Left lung (tissue), 10 donors: ENCODE results near the gene WDR46. TPM values are rescaled to one million over a fixed set of nuclear protein-coding genes. Genes with fewer than 3 reads are reported as not detected.

Source experiments
- ATAC-seq: fragments of 200-7000 bp; cut with Tn5 transposase; one replicate; pipeline ENCODE4 v1.9.1; 2020; ENCODE audit warnings: moderate library complexity
- DNase-seq, 4 donors: peaks; one replicate each; pipeline ENCODE4 v3.0.0-alpha.2; 2013 to 2020
- H3K27ac ChIP-seq, 2 donors: fragments of 200-600 bp; sonication (generic) in 1 of 2; one replicate each; pipeline versions ENCODE4 v1.5.0 to v1.8.0; 2020 to 2021
- H3K27me3 ChIP-seq, 2 donors: fragments of 200-600 bp; sonication (generic) in 1 of 2; one replicate each; pipeline versions ENCODE4 v1.5.0 to v1.8.0; 2020 to 2021
- H3K36me3 ChIP-seq, 2 donors: fragments of 200-600 bp; sonication (generic) in 1 of 2; one replicate each; pipeline versions ENCODE4 v1.5.0 to v1.8.0; 2020 to 2021
- H3K4me1 ChIP-seq, 2 donors: fragments of 200-600 bp; one replicate each; pipeline ENCODE4 v1.8.0; 2021
- H3K4me3 ChIP-seq, 2 donors: fragments of 200-600 bp; sonication (generic) in 1 of 2; one replicate each; pipeline versions ENCODE4 v1.5.0 to v1.8.0; 2020 to 2021; ENCODE audit warnings: mild to moderate bottlenecking in 1 of 2
- H3K9me3 ChIP-seq, 2 donors: fragments of 200-600 bp; sonication (generic) in 1 of 2; one replicate each; pipeline versions ENCODE4 v1.5.0 to v1.8.0; 2020 to 2021
- intact Hi-C, 2 donors: fragments of 100-400 bp; cut with DNase I; formaldehyde crosslinking; loops; one replicate each; pipeline versions ENCODE4 v1.11.2 to v1.14.2; 2022
- polyA plus RNA-seq, 6 donors: library from polyadenylated mRNA; unstranded; fragments of 120-200 nt; gene quantifications; one replicate each; pipeline ENCODE4 v1.2.1, GENCODE V29; 2013; ENCODE audit not compliant: insufficient read length in 6 of 6
- total RNA-seq, 2 donors: library from RNA; stranded (reverse); fragmentation: NEBNext Ultra II Directional; extraction: Animal tissue kit (Norgen Biotek cat#: 25700); gene quantifications; one replicate each; pipeline ENCODE4 v1.2.1, GENCODE V29; 2021
- TF ChIP-seq, protein P1 (sequence below), 2 donors: fragments of 200-600 bp; sonication (generic) in 1 of 2; IDR thresholded peaks; one replicate each; pipeline versions ENCODE4 v1.5.0 to v1.8.0; 2021; ENCODE audit warnings: antibody characterized with exemption in 2 of 2
- donor health status: DM: no; HTN: yes; CAD: no.
- donor health status: DM: no; HTN: no; CAD: no.

The WDR46 gene
- total and polyA plus RNA-seq, 8 donors, result 26.6 to 89.8 (median 64.2) TPM

DNA sequence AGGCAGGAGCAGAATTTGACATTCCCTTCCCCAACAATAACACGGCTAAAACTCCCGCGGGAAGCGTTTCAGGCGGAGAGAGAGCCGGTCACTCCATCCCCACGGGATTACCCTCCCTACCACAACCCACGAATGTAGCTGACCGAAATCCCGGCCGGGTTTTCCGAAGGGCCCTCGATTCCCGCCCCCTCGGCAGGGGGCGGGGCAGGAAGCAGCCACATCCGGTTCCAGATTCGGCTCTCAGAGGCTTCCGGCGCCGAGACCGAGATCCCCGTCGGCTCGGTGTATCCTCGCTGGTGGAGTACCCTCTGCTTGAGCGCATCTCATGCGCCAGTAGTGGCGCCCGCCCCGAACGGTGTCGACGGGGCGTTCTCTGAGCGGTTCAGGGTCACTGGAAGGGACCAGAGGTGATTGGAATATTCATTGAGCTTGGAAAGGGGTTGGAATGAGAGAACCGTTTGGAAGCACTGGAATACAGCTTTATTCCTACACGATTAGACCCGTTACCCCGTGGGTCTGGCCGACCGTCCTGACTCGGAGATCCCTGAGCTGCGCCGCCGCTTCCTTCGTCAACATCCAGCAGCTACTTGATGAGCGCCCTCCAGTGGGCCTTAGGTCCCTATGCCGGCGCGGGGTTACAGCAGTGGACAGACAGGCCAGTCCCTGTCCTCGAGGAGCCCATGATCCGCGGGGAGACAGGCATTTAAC lies 10.4 kb upstream of the WDR46 start:
- intact Hi-C loops, result no loop called here
- ATAC-seq, result peak; percentile 77
- no peaks in the 10 kb centered on the region for H3K9me3 ChIP-seq
- no peaks in the 10 kb centered on the region for H3K27me3 ChIP-seq
- peak overlapping the region; percentile 97 for H3K27ac ChIP-seq
- DNase-seq, result peak; percentile 88 to 95 (median 92)
- TF ChIP-seq, protein P1, sequence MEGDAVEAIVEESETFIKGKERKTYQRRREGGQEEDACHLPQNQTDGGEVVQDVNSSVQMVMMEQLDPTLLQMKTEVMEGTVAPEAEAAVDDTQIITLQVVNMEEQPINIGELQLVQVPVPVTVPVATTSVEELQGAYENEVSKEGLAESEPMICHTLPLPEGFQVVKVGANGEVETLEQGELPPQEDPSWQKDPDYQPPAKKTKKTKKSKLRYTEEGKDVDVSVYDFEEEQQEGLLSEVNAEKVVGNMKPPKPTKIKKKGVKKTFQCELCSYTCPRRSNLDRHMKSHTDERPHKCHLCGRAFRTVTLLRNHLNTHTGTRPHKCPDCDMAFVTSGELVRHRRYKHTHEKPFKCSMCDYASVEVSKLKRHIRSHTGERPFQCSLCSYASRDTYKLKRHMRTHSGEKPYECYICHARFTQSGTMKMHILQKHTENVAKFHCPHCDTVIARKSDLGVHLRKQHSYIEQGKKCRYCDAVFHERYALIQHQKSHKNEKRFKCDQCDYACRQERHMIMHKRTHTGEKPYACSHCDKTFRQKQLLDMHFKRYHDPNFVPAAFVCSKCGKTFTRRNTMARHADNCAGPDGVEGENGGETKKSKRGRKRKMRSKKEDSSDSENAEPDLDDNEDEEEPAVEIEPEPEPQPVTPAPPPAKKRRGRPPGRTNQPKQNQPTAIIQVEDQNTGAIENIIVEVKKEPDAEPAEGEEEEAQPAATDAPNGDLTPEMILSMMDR (IDR thresholded peaks at IDR 0.05), result peak; percentile 54 to 80
- peaks cover 0 to 64% of the 10 kb centered on the region in 2 donors for H3K36me3 ChIP-seq
- peak overlapping the region; percentile 61 to 65 for H3K4me3 ChIP-seq
- H3K4me1 ChIP-seq, result peaks cover 12 to 47% of the 10 kb centered on the region in 2 donors

DNA sequence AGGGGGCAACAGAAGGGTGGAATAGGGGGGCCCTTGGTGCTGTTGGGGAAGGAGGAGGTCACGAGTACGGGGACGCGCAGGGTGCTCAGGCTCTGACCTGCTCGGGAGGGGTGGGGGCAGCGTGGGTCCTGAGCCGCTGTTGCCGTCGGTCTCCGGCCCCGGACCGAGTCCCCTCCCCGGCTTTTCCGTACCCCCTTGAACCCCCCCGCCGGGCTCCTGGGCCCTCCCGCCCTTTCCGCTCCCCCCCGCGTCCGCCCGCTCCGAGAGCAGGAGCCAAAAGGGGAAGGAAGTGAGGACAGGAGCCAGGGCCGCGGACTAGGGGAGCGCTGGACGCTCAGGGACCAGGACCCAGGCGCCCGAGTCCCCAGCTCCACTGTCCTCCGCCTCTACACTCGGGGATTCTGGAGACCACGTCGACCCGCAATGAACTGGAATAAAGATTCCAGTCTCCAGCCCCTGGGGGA lies 9.8 kb upstream of the WDR46 start, which contains the start of gene RGL2:
Gene RGL2, minus strand, starts transcription at position 170 of the 464 bp plus-strand sequence. CDS start 332 bp downstream, outside the sequence.
- peaks cover 12 to 47% of the 10 kb centered on the region in 2 donors for H3K4me1 ChIP-seq
- peaks cover 0 to 64% of the 10 kb centered on the region in 2 donors for H3K36me3 ChIP-seq
- ATAC-seq, result peak; percentile 79
- peak within 1 kb of the TSS; percentile 61 to 65 for H3K4me3 ChIP-seq
- TF ChIP-seq, protein P1 (IDR thresholded peaks at IDR 0.05), result no peak
- intact Hi-C loops, result no loop called here
- peak; percentile 74 to 97 (median 87) for DNase-seq
- no peaks in the 10 kb centered on the region for H3K27me3 ChIP-seq
- H3K27ac ChIP-seq, result peak within 1 kb of the TSS; percentile 97
- H3K9me3 ChIP-seq, result no peaks in the 10 kb centered on the region

GRCh38 chr6:33297956-33298772 lies 9.1 kb upstream of the WDR46 start:
- H3K9me3 ChIP-seq, result no peaks in the 10 kb centered on the region
- H3K4me1 ChIP-seq, result peaks cover 12 to 47% of the 10 kb centered on the region in 2 donors
- DNase-seq (peak; percentile 75 to 86 (median 82)), ATAC-seq (peak; percentile 64)
- no peaks in the 10 kb centered on the region for H3K27me3 ChIP-seq
- peaks cover 0 to 64% of the 10 kb centered on the region in 2 donors for H3K36me3 ChIP-seq
- intact Hi-C loops, result no loop called here
- TF ChIP-seq, protein P1 (IDR thresholded peaks at IDR 0.05), result no peak
- H3K27ac ChIP-seq, result peak overlapping the region; percentile 97
- H3K4me3 ChIP-seq, result peak overlapping the region; percentile 61 to 65

DNA sequence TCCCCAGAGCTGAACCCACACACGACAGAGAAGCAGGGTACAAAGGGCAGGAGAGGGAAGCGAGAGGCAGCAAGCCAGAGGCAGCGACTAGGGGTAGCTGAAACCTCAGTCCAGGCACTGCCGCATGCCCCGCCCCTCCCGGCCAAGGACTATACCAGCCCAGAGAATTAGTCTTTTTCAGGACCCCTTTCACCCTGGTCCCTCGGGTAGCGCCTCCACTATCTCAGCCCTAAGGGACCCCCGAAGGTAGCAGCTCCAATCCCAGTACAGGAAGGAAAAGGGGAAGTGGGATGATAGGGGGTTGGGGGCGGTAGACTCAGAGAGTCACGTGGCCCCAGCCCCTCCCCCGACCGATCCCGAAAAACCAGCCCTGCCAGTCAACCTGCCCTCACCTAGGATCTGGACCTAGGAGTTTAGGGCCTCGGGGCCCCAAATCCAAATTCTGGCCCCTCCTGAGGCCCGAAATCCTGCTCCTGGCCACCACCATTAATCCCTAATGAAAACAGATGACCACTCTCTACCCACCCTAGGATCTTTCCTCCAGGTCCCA lies 8.4 kb upstream of the WDR46 start:
- H3K9me3 ChIP-seq, result no peaks in the 10 kb centered on the region
- no peaks in the 10 kb centered on the region for H3K27me3 ChIP-seq
- H3K4me3 ChIP-seq, result peak overlapping the region; percentile 61 to 65
- H3K27ac ChIP-seq, result peak overlapping the region; percentile 97
- intact Hi-C loops, result no loop called here
- DNase-seq (peak; percentile 43 to 86 (median 70)), ATAC-seq (peak; percentile 35)
- peaks cover 12 to 47% of the 10 kb centered on the region in 2 donors for H3K4me1 ChIP-seq
- TF ChIP-seq, protein P1 (IDR thresholded peaks at IDR 0.05), result no peak
- H3K36me3 ChIP-seq, result peaks cover 0 to 64% of the 10 kb centered on the region in 2 donors
